ENCODE data around the gene CALD1.
A peak's percentile ranks its signal among the peaks of the same experiment; 100 is the strongest.

CALD1 gene

GRCh38 chr7:134870156-134870555 is 90.7 kb downstream of the CALD1 start:
- H3K4me3 ChIP-seq (ENCODE audit: low read depth, low read length): no peak overlapping the region
- CTCF ChIA-PET: no interaction called here
- TF ChIP-seq YY1 (tag by site-specific recombination; IDR thresholded peaks at IDR 0.05) (no peak), HOXC10 (CRISPR knock-in tag; IDR thresholded peaks at IDR 0.05) (no peak), ZNF148 (tag by site-specific recombination; IDR thresholded peaks at IDR 0.05; ENCODE audit: borderline replicate concordance) (no peak), ZNF266 (tag by site-specific recombination; IDR thresholded peaks at IDR 0.05; ENCODE audit: low read depth) (no peak), ZFP3 (tag by site-specific recombination; IDR thresholded peaks at IDR 0.05; ENCODE audit: low read depth) (no peak), ZNF830 (tag by site-specific recombination; IDR thresholded peaks at IDR 0.05; ENCODE audit: low read depth) (no peak), ZBTB44 (tag by site-specific recombination; IDR thresholded peaks at IDR 0.05) (no peak), ZNF585B (tag by site-specific recombination; IDR thresholded peaks at IDR 0.05) (no peak), ZBTB11 (tag by site-specific recombination; conservative IDR thresholded peaks at IDR 0.05; ENCODE audit: low read depth) (no peak), ZNF274 (IDR thresholded peaks at IDR 0.05; ENCODE audit: low read length) (no peak), ZNF274 (tag by site-specific recombination; IDR thresholded peaks at IDR 0.05; ENCODE audit: borderline replicate concordance) (no peak), SCRT1 (tag by site-specific recombination; IDR thresholded peaks at IDR 0.05; ENCODE audit: borderline replicate concordance) (no peak), ZNF114 (tag by site-specific recombination; IDR thresholded peaks at IDR 0.05) (no peak), ZNF175 (tag by site-specific recombination; IDR thresholded peaks at IDR 0.05) (no peak), ZNF548 (tag by site-specific recombination; IDR thresholded peaks at IDR 0.05) (no peak), ZNF221 (tag by site-specific recombination; IDR thresholded peaks at IDR 0.05; ENCODE audit: borderline replicate concordance) (no peak)
- no peak overlapping the region for H3K27ac ChIP-seq (ENCODE audit: extremely low read depth, low read depth, low read length)
- H3K9me3 ChIP-seq (ENCODE audit: control insufficient read depth, insufficient read depth, low read depth, low read length): no peaks in the 10 kb centered on the region
- H3K4me1 ChIP-seq (ENCODE audit: control insufficient read depth, insufficient read depth, low read length): no peaks in the 10 kb centered on the region
- no peaks in the 10 kb centered on the region for H3K36me3 ChIP-seq (ENCODE audit: control insufficient read depth in 2 of 2, insufficient read depth in 1 of 2, low read length in 2 of 2)
- POLR2A ChIA-PET: no interaction called here

- TF ChIP-seq ZBTB48 (tag by site-specific recombination; IDR thresholded peaks at IDR 0.05): no peak
- 0 out of 2 replicates have a peak, but pooled peaks have one; percentile 17 for TF ChIP-seq PRDM1 (tag by site-specific recombination; IDR thresholded peaks at IDR 0.05)
- Histone ChIP-seq H3K36me3 (ENCODE audit: control insufficient read depth in 2 of 2, insufficient read depth in 1 of 2, low read length in 2 of 2) (no peaks in the 10 kb centered on the region), H3K4me3 (ENCODE audit: low read depth, low read length) (no peak overlapping the region), H3K27ac (ENCODE audit: extremely low read depth, low read depth, low read length) (no peak overlapping the region), H3K9me3 (ENCODE audit: control insufficient read depth, insufficient read depth, low read depth, low read length) (no peaks in the 10 kb centered on the region), H3K4me1 (ENCODE audit: control insufficient read depth, insufficient read depth, low read length) (no peaks in the 10 kb centered on the region)
- CTCF ChIA-PET: no interaction called here
- POLR2A ChIA-PET: no interaction called here
These were observed 91.3 kb downstream of the CALD1 start for GRCh38 chr7:134870781-134871180.

Data from HEK293 (cell line).